HG03439 (cell line): ENCODE data around the gene SV2B.

Experiments
- ATAC-seq: cut with Tn5 transposase; IDR thresholded peaks from one replicate; pipeline ENCODE4 v1.9.1; 2021; ENCODE audit warnings: mild to moderate bottlenecking, moderate library complexity; ENCODE audit not compliant: unreplicated experiment

The SV2B gene

DNA sequence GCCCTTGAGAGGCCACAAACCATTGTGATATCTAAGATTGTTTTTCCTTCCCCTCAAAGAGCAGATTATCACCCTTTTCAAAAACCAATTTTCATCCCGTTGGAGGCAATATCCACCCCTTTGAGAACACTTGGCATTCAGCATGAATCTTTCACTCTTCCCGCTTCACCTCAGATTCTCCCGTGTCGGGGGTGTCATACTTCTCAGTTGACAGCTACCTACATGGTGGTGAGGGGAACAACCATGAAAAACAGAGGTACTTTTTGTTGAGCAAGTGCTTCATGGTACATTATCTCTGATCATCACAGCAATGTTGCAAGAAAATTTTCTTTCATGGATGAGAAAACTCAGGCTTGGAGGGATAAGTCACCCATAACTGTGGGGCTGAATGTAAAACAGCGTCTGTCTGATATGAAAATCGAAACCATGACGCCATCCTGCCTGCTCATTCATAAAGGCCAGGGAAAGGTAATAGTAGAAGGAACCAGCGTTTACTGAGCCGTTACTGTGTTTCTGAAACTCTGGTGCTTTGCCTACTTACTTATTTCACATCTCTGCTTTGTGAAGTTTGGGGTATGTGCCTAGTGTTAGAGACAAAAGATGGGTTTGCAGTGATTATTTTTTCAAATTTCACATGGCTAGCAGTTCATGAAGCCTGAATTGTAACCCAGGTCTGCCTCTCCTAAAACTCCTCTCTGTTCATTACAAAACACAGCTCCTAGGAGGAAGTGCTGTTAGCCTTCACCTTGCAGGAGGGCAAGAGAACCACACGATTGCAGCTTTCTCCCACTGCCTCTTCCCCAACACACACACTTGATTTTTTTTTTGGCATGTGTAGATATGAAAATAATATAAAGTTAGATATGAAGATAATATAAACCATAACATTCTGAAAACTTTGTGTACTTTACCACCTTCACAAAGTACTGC lies 35.4 kb downstream of the SV2B start:
- ATAC-seq: peak; percentile 71

DNA sequence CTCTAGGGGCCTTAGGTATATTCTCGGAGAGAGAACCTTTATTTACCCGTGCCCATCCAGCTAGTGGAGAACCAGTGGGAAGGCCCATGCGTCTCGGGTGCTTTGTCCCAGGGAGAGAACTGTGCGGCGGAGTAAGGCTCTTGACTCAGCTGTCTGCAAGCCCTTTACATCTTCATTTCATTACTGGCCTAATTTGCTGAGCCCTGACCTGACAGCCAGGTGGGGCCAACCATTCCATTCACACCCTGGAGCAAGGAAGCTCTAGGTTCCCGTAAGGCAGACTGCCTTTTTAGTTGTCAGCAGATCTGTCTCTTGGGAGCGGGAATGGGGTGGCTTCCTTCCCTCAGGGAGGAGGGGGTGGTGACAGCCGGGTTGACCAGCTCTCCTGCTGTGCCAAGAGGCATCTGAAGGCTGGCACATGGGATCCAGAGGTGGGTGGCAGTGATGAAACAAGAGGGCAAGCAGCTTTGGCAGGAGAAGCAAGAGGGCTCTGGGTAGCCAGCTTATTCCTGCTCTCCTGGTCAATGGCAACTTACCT lies 36.4 kb downstream of the SV2B start:
- no peak for ATAC-seq

- ATAC-seq: no peak
Measured at GRCh38 chr15:91140601-91141000, 40.5 kb downstream of the SV2B start.

- no peak for ATAC-seq
Measured at GRCh38 chr15:91141097-91141496, 41.0 kb downstream of the SV2B start.

GRCh38 chr15:91142106-91142744 lies 42.2 kb downstream of the SV2B start:
- ATAC-seq: no peak

- no peak for ATAC-seq
Measured at GRCh38 chr15:91142946-91143345, 42.9 kb downstream of the SV2B start.

- ATAC-seq: no peak
Measured at GRCh38 chr15:91146728-91147127, 46.7 kb downstream of the SV2B start.

DNA sequence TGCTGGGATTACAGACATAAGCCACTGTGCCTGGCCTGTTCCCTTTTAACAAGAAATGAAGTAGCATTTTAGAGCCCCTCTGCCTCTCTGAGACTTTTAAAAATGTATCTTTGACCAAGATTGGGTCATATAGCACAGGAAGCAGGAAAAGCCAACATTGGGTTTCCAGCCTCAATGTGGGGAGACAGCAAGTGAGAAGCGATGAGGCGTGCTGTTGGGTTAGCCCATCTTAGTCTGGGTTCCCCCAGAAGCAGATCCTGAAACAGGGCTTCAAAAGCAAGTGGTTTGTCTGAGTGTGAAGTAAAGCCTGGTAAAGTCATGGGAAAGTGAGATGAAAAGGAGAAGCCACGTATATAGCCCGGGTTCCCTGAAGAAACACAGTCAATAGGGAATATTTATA lies 48.2 kb downstream of the SV2B start:
- ATAC-seq: no peak

DNA sequence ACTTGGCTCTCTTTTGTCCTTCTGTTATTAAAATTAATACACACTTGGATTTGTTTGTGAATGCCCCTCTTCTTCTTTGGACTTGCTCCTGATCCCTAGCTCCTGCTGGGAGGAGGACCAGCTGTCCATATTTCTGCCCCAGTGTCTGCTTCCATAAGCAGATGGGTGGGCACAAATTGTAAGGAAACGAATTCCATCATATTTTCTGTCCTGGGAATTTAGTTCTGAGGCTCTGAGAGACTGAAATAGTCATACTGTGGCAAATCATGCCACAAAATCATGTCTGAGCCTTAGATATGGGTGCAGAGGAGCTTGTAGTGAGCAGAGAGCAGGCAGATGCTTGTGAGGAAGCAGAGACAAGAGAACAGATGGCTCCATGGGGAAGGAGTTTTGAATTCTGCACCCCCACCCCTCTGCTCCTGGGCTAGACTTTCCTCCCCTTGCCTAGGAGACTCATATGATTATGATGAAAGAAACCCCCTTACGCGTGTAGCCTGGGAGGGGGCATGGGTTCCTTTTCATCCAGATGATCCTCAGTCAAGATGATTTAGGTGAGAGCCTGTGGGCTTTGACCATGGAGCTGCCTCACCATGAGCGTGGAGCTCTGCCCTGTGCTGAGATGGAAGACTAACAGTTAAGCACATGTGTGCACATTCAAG lies 50.6 kb downstream of the SV2B start:
- ATAC-seq: no peak

DNA sequence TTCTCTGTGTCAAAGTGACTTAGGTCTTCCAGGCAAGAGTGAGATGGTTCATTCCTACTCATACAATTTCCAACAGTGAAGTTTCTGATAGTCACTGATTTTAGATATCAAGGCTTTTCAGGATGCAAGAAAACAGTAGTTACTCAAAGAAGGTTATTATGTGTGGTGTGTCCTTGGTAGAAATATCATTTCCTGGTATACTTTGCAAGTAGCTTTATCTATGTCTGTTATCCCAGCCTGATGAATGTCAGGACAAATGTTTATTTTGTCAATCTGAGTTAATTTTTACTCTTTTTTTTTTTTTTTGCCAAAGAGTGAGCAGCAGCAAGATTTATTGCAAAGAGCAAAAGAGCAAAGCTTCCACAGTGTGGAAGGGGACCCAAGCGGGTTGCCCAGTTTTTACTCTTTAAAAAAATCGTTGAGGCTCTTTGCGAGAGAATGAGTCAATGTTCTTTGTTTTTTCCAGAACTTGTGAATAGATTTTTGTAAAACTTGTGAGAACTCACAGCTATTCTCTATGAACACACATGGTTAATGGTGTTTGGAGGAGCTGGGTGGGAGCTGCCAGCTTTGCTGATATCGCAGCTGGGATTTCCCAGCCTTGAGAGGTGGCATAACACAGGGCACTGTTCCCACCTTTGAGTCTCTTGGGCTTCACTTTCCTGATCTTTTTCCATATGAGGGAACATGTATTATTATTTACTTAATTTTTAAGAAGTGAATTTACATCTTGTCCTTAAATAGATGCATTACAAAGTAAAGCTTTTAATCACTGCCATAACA lies 51.9 kb downstream of the SV2B start:
- no peak for ATAC-seq

DNA sequence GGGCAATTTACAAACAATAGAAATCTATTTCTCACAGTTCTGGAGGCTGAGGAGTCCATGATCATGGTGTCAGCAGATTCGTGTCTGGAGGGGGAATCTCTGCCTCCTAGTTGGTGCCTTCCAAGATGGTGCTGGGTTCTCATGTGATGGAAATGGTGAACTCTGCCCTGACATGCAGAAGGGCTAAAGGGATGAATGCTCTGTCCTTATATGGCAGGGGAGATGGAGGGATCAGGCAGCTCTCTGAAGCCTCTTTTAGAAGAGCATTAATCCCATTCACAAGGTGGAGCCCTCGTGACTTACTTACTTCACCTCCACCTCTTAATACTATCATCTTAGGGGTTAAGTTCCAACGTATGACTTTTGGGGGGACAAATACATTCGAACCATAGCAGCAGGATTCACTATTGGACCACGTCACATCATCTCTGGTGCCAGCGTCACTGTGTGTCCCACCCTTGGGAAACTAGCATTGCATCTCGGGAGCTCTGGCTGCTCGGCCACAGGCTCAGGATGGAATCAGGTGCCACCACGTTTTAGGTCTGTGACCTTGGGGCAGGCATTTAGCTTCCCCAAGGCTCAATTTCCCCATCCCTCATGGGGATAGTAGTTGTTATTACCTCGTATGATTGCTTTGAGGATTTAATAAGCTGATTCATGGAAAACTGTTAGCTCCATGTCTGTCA lies 53.0 kb downstream of the SV2B start:
- ATAC-seq: no peak

GRCh38 chr15:91153954-91154353 lies 53.9 kb downstream of the SV2B start:
- no peak for ATAC-seq

DNA sequence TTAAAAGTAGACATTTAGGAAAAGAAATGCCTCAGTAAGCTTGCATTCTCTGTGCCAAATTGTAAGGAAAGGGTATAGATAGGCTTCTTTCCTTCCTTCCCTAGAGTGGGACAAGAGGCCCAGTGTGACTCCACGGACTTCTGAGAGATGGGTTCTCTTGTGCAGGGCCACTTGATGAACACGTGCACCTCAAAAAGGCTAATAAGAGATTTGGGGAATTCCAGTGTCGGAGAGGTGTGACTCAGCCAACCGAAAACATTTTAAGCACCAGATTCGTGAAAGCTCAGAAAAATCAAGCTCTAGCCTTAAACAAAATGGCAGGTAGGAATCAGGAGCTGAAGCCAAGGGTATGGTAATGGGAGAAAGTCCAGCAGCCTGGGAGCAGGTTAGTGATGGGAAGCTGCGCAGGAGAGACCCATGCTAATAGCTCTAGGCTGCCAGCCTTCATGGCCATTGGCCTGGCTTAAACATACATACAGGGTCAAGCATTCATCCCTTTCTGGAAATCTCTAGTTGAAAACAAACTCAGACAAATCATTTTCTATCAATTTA lies 56.2 kb downstream of the SV2B start:
- no peak for ATAC-seq

DNA sequence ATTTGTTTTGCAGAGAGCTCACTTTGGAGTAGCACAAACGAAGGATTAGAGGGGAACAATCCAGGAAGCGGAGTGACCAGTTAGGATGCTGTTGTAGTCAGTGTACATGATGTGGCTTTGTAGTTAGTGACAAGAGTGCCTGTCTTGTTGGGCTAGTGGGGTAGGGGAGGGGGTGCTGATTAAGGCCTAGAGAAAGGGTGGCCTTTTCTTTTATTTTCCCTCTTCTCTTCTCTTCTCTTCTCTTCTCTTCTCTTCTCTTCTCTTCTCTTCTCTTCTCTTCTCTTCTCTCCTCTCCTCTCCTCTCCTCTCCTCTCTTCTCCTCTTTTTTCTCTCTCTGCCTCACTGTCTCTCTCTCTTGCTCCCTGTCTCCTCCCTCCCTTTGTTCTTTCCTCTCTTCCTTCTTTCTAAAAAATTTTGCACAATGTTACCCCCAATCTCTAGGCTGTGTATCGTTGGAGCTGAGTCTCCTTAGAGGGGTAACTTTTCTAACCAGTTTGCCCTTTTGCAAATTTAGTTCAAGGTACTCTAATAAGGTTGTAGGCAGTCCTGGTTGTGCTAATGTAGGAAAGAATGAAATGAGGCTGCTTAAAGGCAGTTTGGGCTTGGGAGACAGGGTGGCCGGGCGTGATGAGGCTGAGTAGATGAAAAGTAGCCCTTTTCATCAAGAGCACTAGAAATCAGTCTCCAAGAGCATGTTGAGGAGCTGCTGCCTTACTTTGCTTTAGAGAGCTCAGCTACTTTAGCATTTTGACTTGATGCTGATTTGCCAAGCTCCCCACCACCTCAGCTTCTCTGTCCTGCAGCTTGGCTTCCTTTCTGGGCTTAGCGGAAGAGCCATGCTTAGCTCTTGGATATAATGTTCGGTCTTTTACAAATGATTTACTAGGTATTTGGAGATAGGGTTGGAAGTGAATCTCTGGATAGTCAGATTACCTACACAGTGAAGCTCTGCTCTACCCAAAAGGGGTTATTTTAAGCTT lies 58.6 kb downstream of the SV2B start:
- ATAC-seq: no peak

- ATAC-seq: no peak
Measured at GRCh38 chr15:91165850-91166249, 65.8 kb downstream of the SV2B start.

- no peak for ATAC-seq
Measured at GRCh38 chr15:91168457-91168856, 68.4 kb downstream of the SV2B start.

- no peak for ATAC-seq
Measured at GRCh38 chr15:91171334-91171733, 71.3 kb downstream of the SV2B start.

GRCh38 chr15:91182101-91182500 lies 82.0 kb downstream of the SV2B start:
- ATAC-seq: no peak

- no peak for ATAC-seq
Measured at GRCh38 chr15:91183596-91183995, 83.5 kb downstream of the SV2B start.
